NCI-H524 treated with DMSO at 0.1 percent for 48 hours (cell line): ENCODE measurements around the gene SLC35D2.
"Not testable (repeated sequence)": the region's sequence is repeated elsewhere in the genome, so short reads cannot be mapped to it uniquely, and the experiment has no call there.

ENCODE experiments used
- DNase-seq: peaks from one replicate; lab custom pipeline; 2025; lab: John Stamatoyannopoulos, UW

SLC35D2 gene

GRCh38 chr9:96400132-96400910 lies 16.8 kb upstream of the SLC35D2 start:
- no peak for DNase-seq

- DNase-seq: no peak
Observed at GRCh38 chr9:96399325-96399633, 15.8 kb upstream of the SLC35D2 start.

- no peak for DNase-seq
Observed at GRCh38 chr9:96398582-96399324, 15.2 kb upstream of the SLC35D2 start.

- no peak for DNase-seq
Observed at GRCh38 chr9:96395964-96396363, 12.5 kb upstream of the SLC35D2 start.

GRCh38 chr9:96394832-96395496 lies 11.5 kb upstream of the SLC35D2 start:
- no peak for DNase-seq

- no peak for DNase-seq
Observed at GRCh38 chr9:96392263-96392662, 8.8 kb upstream of the SLC35D2 start.

GRCh38 chr9:96391021-96391765 lies 7.7 kb upstream of the SLC35D2 start:
- DNase-seq: no peak

GRCh38 chr9:96388144-96388543 lies 4.6 kb upstream of the SLC35D2 start:
- DNase-seq: no peak

- no peak for DNase-seq
Observed at GRCh38 chr9:96386157-96386556, 2.6 kb upstream of the SLC35D2 start.

- DNase-seq: no peak
Observed at GRCh38 chr9:96382839-96383164, 709 bp downstream of the SLC35D2 start.

- DNase-seq: no peak
Observed at GRCh38 chr9:96382175-96382574, 1.3 kb downstream of the SLC35D2 start.

- DNase-seq: no peak
Observed at GRCh38 chr9:96381696-96382095, 1.8 kb downstream of the SLC35D2 start.

- no peak for DNase-seq
Observed at GRCh38 chr9:96381125-96381524, 2.4 kb downstream of the SLC35D2 start.

- no peak for DNase-seq
Observed at GRCh38 chr9:96379461-96379860, 4.0 kb downstream of the SLC35D2 start.

GRCh38 chr9:96378187-96378586 lies 5.3 kb downstream of the SLC35D2 start:
- DNase-seq: no peak

GRCh38 chr9:96376891-96377874 lies 6.3 kb downstream of the SLC35D2 start:
- no peak for DNase-seq

GRCh38 chr9:96375507-96375906 lies 8.0 kb downstream of the SLC35D2 start:
- not testable (repeated sequence) for DNase-seq

GRCh38 chr9:96367943-96368342 lies 15.6 kb downstream of the SLC35D2 start:
- no peak for DNase-seq

GRCh38 chr9:96363175-96363967 lies 20.1 kb downstream of the SLC35D2 start:
- DNase-seq: no peak

- not testable (repeated sequence) for DNase-seq
Observed at GRCh38 chr9:96362119-96362518, 21.4 kb downstream of the SLC35D2 start.
